Prostate gland (tissue), 2 donors: ENCODE data around the gene EML1. TPM values are rescaled to one million over a fixed set of nuclear protein-coding genes. Genes with fewer than 3 reads are reported as not detected.

Experiments used
- DNase-seq: peaks from one replicate; pipeline ENCODE4 v3.0.0-alpha.2; 2019; ENCODE audit warnings: low spot score
- H3K27ac ChIP-seq, 2 donors: fragments of 200-600 bp; sonication (generic); 2 replicates each; pipeline ENCODE4 v1.5.1; 2017 to 2019
- H3K27me3 ChIP-seq: fragments of 200-600 bp; sonication (generic); replicated peaks from 2 replicates; pipeline ENCODE4 v1.5.1; 2019; ENCODE audit not compliant: insufficient read depth
- H3K36me3 ChIP-seq, 2 donors: fragments of 200-600 bp; sonication (generic); 1 replicate in 1 of 2; 2 replicates in 1 of 2; pipeline versions ENCODE4 v1.5.1 to v1.8.1; 2017 to 2019
- H3K4me1 ChIP-seq: fragments of 200-600 bp; sonication (generic); replicated peaks from 2 replicates; pipeline ENCODE4 v1.5.1; 2019
- H3K4me3 ChIP-seq, 2 donors: fragments of 200-600 bp; sonication (generic); 2 replicates each; pipeline ENCODE4 v1.5.1; 2017 to 2019
- H3K9me3 ChIP-seq: fragments of 200-600 bp; sonication (generic); 2 replicates; pipeline ENCODE4 v1.5.1; 2017
- CTCF ChIP-seq, 4 experiments: fragments of 200-600 bp in 2 of 4; fragments of 450-650 bp in 2 of 4; sonication (generic) in 2 of 4; IDR thresholded peaks; 1 replicate in 3 of 4; 2 replicates in 1 of 4; pipeline ENCODE4 v1.5.1; 2016 to 2019; ENCODE audit warnings: antibody characterized with exemption in 4 of 4, mild to moderate bottlenecking in 2 of 4, moderate library complexity in 2 of 4
- POLR2A ChIP-seq: fragments of 450-650 bp; IDR thresholded peaks from one replicate; pipeline ENCODE4 v1.6.1; 2016; ENCODE audit warnings: antibody characterized with exemption, mild to moderate bottlenecking
- POLR2AphosphoS5 ChIP-seq: sonication (generic); formaldehyde crosslinking; IDR thresholded peaks from one replicate; pipeline ENCODE4 v1.6.1; 2017; ENCODE audit warnings: antibody characterized with exemption
- WGBS: methylation state at CpG from one replicate; pipeline ENCODE4 v1.1.5; 2018; 5-methylcytosine and 5-hydroxymethylcytosine counted together
- intact Hi-C: fragments of 100-400 bp; cut with DNase I; formaldehyde crosslinking; loops from one replicate; pipeline ENCODE4 v1.14.2; 2022
- total RNA-seq, 2 donors: library from RNA; depleted of rRNA; stranded (reverse); fragments of >200 nt; gene quantifications; one replicate each; pipeline ENCODE4 v1.1.0, GENCODE V29; 2016

Gene EML1
- total RNA-seq, 2 donors from 2014 or later, result 7.0 to 31.8 TPM

- Histone ChIP-seq H3K9me3 (no peaks in the 10 kb centered on the region), H3K36me3 (no peaks in the 10 kb centered on the region), H3K4me3 (no peak overlapping the region), H3K27ac (no peak overlapping the region), H3K4me1 (no peaks in the 10 kb centered on the region), H3K27me3 (no peaks in the 10 kb centered on the region)
- TF ChIP-seq CTCF (IDR thresholded peaks at IDR 0.05), result no peak
- TF ChIP-seq POLR2AphosphoS5, result no peak
- TF ChIP-seq POLR2A, result no peak
- WGBS, result 91% methylated on average over 9 of the region's 9 CpGs
- no peak for DNase-seq
- intact Hi-C loops, result no loop called here
Measured at GRCh38 chr14:99785426-99785825, 7.8 kb upstream of the EML1 start.

- DNase-seq, result no peak
- no peak overlapping the region for H3K27ac ChIP-seq
- no peaks in the 10 kb centered on the region for H3K36me3 ChIP-seq
- TF ChIP-seq CTCF (IDR thresholded peaks at IDR 0.05), result no peak
- H3K4me3 ChIP-seq, result no peak overlapping the region
- H3K9me3 ChIP-seq, result no peaks in the 10 kb centered on the region
- intact Hi-C loops, result no loop called here
- WGBS, result 72% methylated on average over 8 of the region's 8 CpGs
- no peaks in the 10 kb centered on the region for H3K27me3 ChIP-seq
- no peaks in the 10 kb centered on the region for H3K4me1 ChIP-seq
Measured at GRCh38 chr14:99786511-99786989, 6.7 kb upstream of the EML1 start.

GRCh38 chr14:99788713-99789112, 4.5 kb upstream of the EML1 start:
- Histone ChIP-seq H3K36me3 (no peaks in the 10 kb centered on the region), H3K4me3 (no peak overlapping the region), H3K27me3 (no peaks in the 10 kb centered on the region), H3K27ac (no peak overlapping the region), H3K9me3 (no peaks in the 10 kb centered on the region), H3K4me1 (no peaks in the 10 kb centered on the region)
- TF ChIP-seq POLR2A, result no peak
- no peak for TF ChIP-seq POLR2AphosphoS5
- no peak for TF ChIP-seq CTCF (IDR thresholded peaks at IDR 0.05)
- intact Hi-C loops, result no loop called here
- 92% methylated on average over 6 of the region's 6 CpGs for WGBS
- no peak for DNase-seq

- Histone ChIP-seq H3K4me3 (no peak overlapping the region), H3K9me3 (no peaks in the 10 kb centered on the region), H3K4me1 (no peaks in the 10 kb centered on the region), H3K27me3 (no peaks in the 10 kb centered on the region), H3K27ac (no peak overlapping the region), H3K36me3 (no peaks in the 10 kb centered on the region)
- 20% methylated on average over 2 of the region's 2 CpGs for WGBS
- intact Hi-C loops, result no loop called here
- TF ChIP-seq POLR2AphosphoS5 (no peak), CTCF (IDR thresholded peaks at IDR 0.05) (no peak), POLR2A (no peak)
- no peak for DNase-seq
Measured at GRCh38 chr14:99789581-99789980, 3.6 kb upstream of the EML1 start.

- H3K27me3 ChIP-seq, result no peaks in the 10 kb centered on the region
- DNase-seq, result no peak
- TF ChIP-seq POLR2AphosphoS5, result no peak
- TF ChIP-seq CTCF (IDR thresholded peaks at IDR 0.05), result no peak
- TF ChIP-seq POLR2A, result no peak
- no peak overlapping the region for H3K27ac ChIP-seq
- intact Hi-C loops, result loop anchor here (5.0 to 10.0 kb wide), 5 partner anchors 33 to 276 kb away; no protein-coding TSS in a partner anchor
- H3K9me3 ChIP-seq, result no peaks in the 10 kb centered on the region
- H3K4me1 ChIP-seq, result no peaks in the 10 kb centered on the region
- H3K36me3 ChIP-seq, result no peaks in the 10 kb centered on the region
- no peak overlapping the region for H3K4me3 ChIP-seq
- 78% methylated on average over 7 of the region's 7 CpGs for WGBS
Measured at GRCh38 chr14:99790201-99790977, 2.8 kb upstream of the EML1 start.
